ENCODE results near the gene SKI.

- TF ChIP-seq POLR2A (IDR thresholded peaks at IDR 0.05; ENCODE audit: low read depth, low read length) (no peak), TAF1 (IDR thresholded peaks at IDR 0.05; ENCODE audit: borderline replicate concordance, low read depth, low read length) (no peak)
Measured at GRCh38 chr1:2210786-2211185, 17.3 kb upstream of the SKI start.

All from GM12892 (cell line).